GM12891 (cell line): Measurements from ENCODE around the gene CPNE1.

Experiments
- PAX5 ChIP-seq: IDR thresholded peaks from 2 replicates; pipeline ENCODE4 v1.6.1; 2011; ENCODE audit warnings: low read length, moderate library complexity, mild to moderate bottlenecking; ENCODE audit not compliant: insufficient read depth, severe bottlenecking
- POLR2A ChIP-seq: IDR thresholded peaks from 2 replicates; pipeline ENCODE4 v1.6.1; 2011; ENCODE audit warnings: low read depth, low read length, control low read depth
- POLR2AphosphoS5 ChIP-seq: IDR thresholded peaks from 2 replicates; pipeline ENCODE4 v1.6.1; 2011; ENCODE audit warnings: low read depth, low read length, control low read depth
- POU2F2 ChIP-seq: IDR thresholded peaks from 2 replicates; pipeline ENCODE4 v1.6.1; 2011; ENCODE audit warnings: low read depth, mild to moderate bottlenecking, control low read depth, low read length, moderate library complexity
- TAF1 ChIP-seq: IDR thresholded peaks from 2 replicates; pipeline ENCODE4 v1.6.1; 2011; ENCODE audit warnings: low read depth, low read length, control low read depth

GRCh38 chr20:35576816-35577215 lies 87.9 kb downstream of the CPNE1 start:
- TF ChIP-seq POLR2A (no peak), POLR2AphosphoS5 (no peak), POU2F2 (no peak), TAF1 (no peak), PAX5 (no peak)
